Nephron progenitor cell (in vitro differentiated cells): ENCODE measurements around the gene NT5DC2.
A peak's percentile ranks its signal among the peaks of the same experiment; 100 is the strongest.

Source experiments
- DNase-seq: peaks from one replicate; pipeline ENCODE4 v3.0.0; 2021
- H3K27ac Mint-ChIP-seq: 2 replicates; pipeline ENCODE4 v1.8.0; 2021; ENCODE audit warnings: mild to moderate bottlenecking, moderate library complexity, mixed read lengths
- H3K27me3 Mint-ChIP-seq: 2 replicates; pipeline ENCODE4 v1.8.0; 2021; ENCODE audit warnings: mild to moderate bottlenecking, low read depth, mixed read lengths; ENCODE audit not compliant: poor library complexity
- H3K36me3 Mint-ChIP-seq: 2 replicates; pipeline ENCODE4 v1.8.0; 2021; ENCODE audit warnings: low read depth, mixed read lengths
- H3K4me1 Mint-ChIP-seq: 2 replicates; pipeline ENCODE4 v1.8.0; 2021; ENCODE audit warnings: mixed read lengths
- H3K4me3 Mint-ChIP-seq: 2 replicates; pipeline ENCODE4 v1.8.0; 2021; ENCODE audit warnings: mild to moderate bottlenecking, moderate library complexity, mixed read lengths
- H3K9me3 Mint-ChIP-seq: 2 replicates; pipeline ENCODE4 v1.8.0; 2021; ENCODE audit warnings: mild to moderate bottlenecking, moderate library complexity, mixed read lengths
- CTCF ChIP-seq: fragments of 200-600 bp; sonication (generic); IDR thresholded peaks from 2 replicates; pipeline ENCODE4 v1.5.0; 2021; ENCODE audit warnings: antibody characterized with exemption

The NT5DC2 gene

DNA sequence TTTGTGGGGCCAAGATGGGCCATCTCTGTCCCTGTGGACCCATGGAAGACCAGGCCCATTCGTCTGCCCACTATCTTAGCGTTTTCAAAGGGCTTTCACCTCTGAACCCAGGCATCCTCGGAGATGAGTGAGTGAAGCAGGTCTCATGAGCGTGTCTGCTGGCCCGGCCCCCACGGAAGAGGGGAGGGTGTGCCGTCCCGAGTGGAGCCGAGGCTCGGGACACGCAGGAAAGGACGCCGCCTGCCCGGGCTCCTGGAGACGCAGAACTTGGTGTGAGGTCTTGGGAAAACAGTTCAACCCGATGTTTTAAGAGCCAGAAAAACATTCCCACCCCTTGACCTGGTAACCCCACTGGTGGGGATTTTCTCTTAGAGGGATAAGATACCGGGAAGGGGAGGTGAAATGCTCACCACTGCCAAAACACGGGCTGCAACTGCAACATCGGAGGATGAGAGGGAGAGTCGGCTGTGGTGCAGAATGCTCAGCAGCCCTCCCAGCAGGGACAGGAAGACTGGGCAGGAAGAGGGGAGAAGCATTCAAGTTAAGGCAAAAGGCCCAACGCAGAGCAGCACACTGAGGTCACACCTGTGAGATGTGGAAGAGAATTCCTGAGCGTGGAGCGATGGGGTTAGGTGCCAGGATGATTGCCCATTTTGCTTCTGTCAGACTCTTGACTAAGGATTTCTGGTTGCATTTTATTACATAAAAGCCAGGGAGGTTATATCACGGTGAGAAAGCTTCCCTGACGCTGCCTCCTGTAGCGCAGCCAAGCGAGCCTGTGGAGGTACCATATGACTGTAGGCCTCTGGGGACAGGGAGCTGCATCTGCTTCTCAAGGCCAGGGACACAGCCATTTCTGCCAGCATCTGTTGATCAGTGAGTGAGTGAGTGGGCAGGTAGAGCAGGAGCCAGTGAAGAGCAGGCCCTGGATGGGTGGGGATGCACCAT is 52.6 kb downstream of the NT5DC2 start:
- no peak for TF ChIP-seq CTCF
- peaks cover 2% of the 10 kb centered on the region for H3K27me3 Mint-ChIP-seq
- H3K36me3 Mint-ChIP-seq: peaks cover 72% of the 10 kb centered on the region
- H3K4me1 Mint-ChIP-seq: peaks cover 44% of the 10 kb centered on the region
- no peaks in the 10 kb centered on the region for H3K9me3 Mint-ChIP-seq
- H3K27ac Mint-ChIP-seq: peak overlapping the region; percentile 78
- no peak for DNase-seq
- no peak overlapping the region for H3K4me3 Mint-ChIP-seq

DNA sequence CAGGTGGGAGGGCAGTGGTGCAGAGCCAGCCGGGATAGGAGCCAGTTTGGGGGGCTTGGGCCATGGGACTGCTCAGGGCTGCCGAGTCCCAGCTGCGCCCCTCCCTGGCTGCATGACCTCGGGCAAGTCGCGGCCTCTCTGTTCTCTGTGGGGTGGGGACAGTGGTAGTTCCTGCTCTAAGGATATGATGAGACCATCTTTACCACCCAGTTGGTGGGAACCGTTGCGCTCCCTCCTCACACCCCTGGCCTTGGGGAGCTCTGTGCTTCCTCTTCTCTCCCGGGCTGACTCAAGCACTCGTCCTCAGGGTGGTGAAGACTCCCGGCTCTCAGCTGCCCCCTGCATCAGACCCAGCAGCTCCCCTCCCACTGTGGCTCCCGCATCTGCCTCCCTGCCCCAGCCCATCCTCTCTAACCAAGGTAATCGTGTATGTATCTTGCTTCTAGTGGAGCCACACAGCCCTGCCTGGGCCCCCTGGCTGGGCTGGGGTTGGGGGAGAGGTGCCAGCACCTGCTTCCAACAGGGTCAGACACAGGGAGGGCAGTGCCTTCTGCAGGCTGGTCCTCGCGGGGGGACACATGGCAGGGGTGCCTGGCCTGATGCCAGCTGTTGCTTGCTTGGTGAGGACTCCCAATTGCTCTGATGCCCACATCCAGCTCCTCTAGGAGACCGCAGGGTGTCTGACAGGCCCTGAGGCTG is 53.6 kb downstream of the NT5DC2 start:
- H3K4me1 Mint-ChIP-seq: peaks cover 42% of the 10 kb centered on the region
- H3K9me3 Mint-ChIP-seq: no peaks in the 10 kb centered on the region
- no peak overlapping the region for H3K27ac Mint-ChIP-seq
- TF ChIP-seq CTCF: no peak
- peaks cover 72% of the 10 kb centered on the region for H3K36me3 Mint-ChIP-seq
- H3K27me3 Mint-ChIP-seq: peaks cover 2% of the 10 kb centered on the region
- no peak for DNase-seq
- no peak overlapping the region for H3K4me3 Mint-ChIP-seq

GRCh38 chr3:52479037-52479876 is 54.4 kb downstream of the NT5DC2 start:
- DNase-seq: no peak
- H3K27ac Mint-ChIP-seq: peak overlapping the region; percentile 58
- no peaks in the 10 kb centered on the region for H3K9me3 Mint-ChIP-seq
- peaks cover 35% of the 10 kb centered on the region for H3K4me1 Mint-ChIP-seq
- peaks cover 2% of the 10 kb centered on the region for H3K27me3 Mint-ChIP-seq
- no peak overlapping the region for H3K4me3 Mint-ChIP-seq
- peaks cover 76% of the 10 kb centered on the region for H3K36me3 Mint-ChIP-seq
- TF ChIP-seq CTCF: no peak

GRCh38 chr3:52477796-52478095 is 55.9 kb downstream of the NT5DC2 start:
- TF ChIP-seq CTCF: no peak
- Mint-ChIP-seq H3K4me1 (peaks cover 20% of the 10 kb centered on the region), H3K9me3 (no peaks in the 10 kb centered on the region), H3K27me3 (peaks cover 2% of the 10 kb centered on the region), H3K36me3 (peaks cover 83% of the 10 kb centered on the region), H3K4me3 (no peak overlapping the region), H3K27ac (peak overlapping the region; percentile 33)
- no peak for DNase-seq

DNA sequence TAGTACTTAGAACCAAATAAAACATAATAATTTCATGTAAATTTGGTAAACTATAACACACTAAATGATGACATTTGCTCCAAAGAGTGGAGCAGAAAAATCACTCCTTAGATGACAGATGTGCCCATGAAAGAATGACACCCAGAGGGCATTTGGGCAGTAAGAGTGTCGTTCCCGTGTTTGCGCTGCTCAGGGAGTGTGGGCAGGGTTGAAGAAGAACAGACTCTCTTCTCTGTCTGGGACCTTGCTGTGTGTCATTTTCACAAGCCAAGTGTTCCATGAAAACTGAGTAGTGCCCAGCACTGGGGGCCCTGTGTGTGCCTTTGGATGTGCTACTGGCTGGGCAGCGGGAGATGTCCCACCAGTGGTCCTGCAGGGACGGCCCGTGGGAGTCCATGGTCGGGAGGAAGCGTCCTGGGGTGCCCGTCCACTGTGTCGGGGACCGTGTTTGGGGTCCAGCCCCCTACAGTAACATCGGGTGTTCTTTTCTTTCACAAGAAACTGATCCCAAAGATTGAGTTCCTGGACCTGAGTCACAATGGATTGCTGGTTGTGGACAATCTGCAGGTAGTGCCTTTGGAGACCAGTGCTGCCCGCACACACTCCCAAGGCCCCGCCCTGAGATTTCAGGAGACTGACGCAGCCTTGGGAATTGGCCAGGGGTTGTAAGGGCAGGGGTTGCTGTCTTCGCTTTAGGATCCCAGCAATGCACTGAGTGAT is 56.4 kb downstream of the NT5DC2 start:
- Mint-ChIP-seq H3K9me3 (no peaks in the 10 kb centered on the region), H3K4me3 (no peak overlapping the region), H3K36me3 (peaks cover 83% of the 10 kb centered on the region), H3K4me1 (peaks cover 14% of the 10 kb centered on the region), H3K27ac (no peak overlapping the region), H3K27me3 (peaks cover 2% of the 10 kb centered on the region)
- no peak for TF ChIP-seq CTCF
- no peak for DNase-seq
